K562 (cell line): ENCODE data around the gene SOX30. TPM values are rescaled to one million over a fixed set of nuclear protein-coding genes. Genes with fewer than 3 reads are reported as not detected.

Experiments
- ATAC-seq: fragments of 200-7000 bp; cut with Tn5 transposase; 3 replicates; pipeline ENCODE4 v1.9.1; 2020; ENCODE audit warnings: moderate library complexity
- BruUV-seq: library from RNA; stranded (reverse); fragments of 400-500 nt; replicated peaks from 2 replicates; lab custom pipeline; 2021; lab: Mats Ljungman, UMichigan
- CTCF ChIA-PET: fragments of 300-600 bp; formaldehyde crosslinking; extraction: SDS; loops from one replicate; lab custom pipeline; 2021; ENCODE audit warnings: low intra/inter-chr PET ratio; lab: Yijun Ruan, JAX
- POLR2A ChIA-PET: fragments of 300-600, 350-650 bp; sonication (Branson Sonifier 250); formaldehyde crosslinking; extraction: SDS; loops from one replicate; lab custom pipeline; 2021; ENCODE audit warnings: antibody characterized with exemption, inconsistent platforms; lab: Yijun Ruan, JAX
- DNase-seq, 4 experiments: peaks; one replicate each; pipeline versions ENCODE4 v3.0.0 to v3.0.0-alpha.2; 2011 to 2018; ENCODE audit warnings: low spot score in 3 of 4, mixed read lengths in 3 of 4; ENCODE audit errors: extremely low read depth in 1 of 4
- FAIRE-seq: peaks from 2 replicates; lab custom pipeline; 2011; peaks lifted over from hg19 to GRCh38; lab: Jason Lieb, UNC
- H2AFZ ChIP-seq: 2 replicates; pipeline ENCODE4 v1.6.0; 2011; ENCODE audit warnings: low read depth, low read length, control low read depth, inconsistent platforms
- H3K27ac ChIP-seq: fragments of 200-600 bp; 3 replicates; pipeline ENCODE4 v1.8.0; 2011; ENCODE audit warnings: low read depth, mild to moderate bottlenecking, control low read depth, inconsistent platforms, low read length, moderate library complexity, mixed read lengths; ENCODE audit errors: extremely low read depth
- H3K27me3 ChIP-seq, 2 experiments: fragments of 300-600 bp in 1 of 2; 2 replicates in 1 of 2; 3 replicates in 1 of 2; pipeline versions ENCODE4 v1.6.0 to v1.8.0; 2011; ENCODE audit warnings: inconsistent platforms in 2 of 2, low read length in 2 of 2, mild to moderate bottlenecking in 1 of 2, mixed read lengths in 1 of 2, moderate library complexity in 1 of 2; ENCODE audit not compliant: control insufficient read depth in 2 of 2, insufficient read depth in 2 of 2
- H3K36me3 ChIP-seq: fragments of 300-600 bp; 3 replicates; pipeline ENCODE4 v1.8.0; 2011; ENCODE audit warnings: mild to moderate bottlenecking, low read length, inconsistent platforms; ENCODE audit not compliant: control insufficient read depth, insufficient read depth
- H3K4me1 ChIP-seq, 2 experiments: fragments of 200-600 bp in 1 of 2; replicated peaks in 1 of 2; 2 replicates in 1 of 2; 3 replicates in 1 of 2; pipeline versions ENCODE4 v1.5.1 to v1.8.0; 2011; ENCODE audit warnings: inconsistent platforms in 2 of 2, low read length in 2 of 2, mild to moderate bottlenecking in 1 of 2, mixed read lengths in 1 of 2, moderate library complexity in 1 of 2; ENCODE audit not compliant: control insufficient read depth in 2 of 2, insufficient read depth in 2 of 2
- H3K4me2 ChIP-seq: 2 replicates; pipeline ENCODE4 v1.6.1; 2011; ENCODE audit warnings: low read length, control low read depth, inconsistent platforms, mixed read lengths; ENCODE audit not compliant: insufficient read depth
- H3K4me3 ChIP-seq: fragments of 200-600 bp; sonication (generic), shearing (Covaris generic); 2 replicates; pipeline ENCODE4 v1.5.1; 2016; ENCODE audit warnings: control low read depth, inconsistent platforms
- H3K79me2 ChIP-seq: fragments of 200-600 bp; 3 replicates; pipeline ENCODE4 v1.8.0; 2011; ENCODE audit warnings: low read length, inconsistent platforms; ENCODE audit not compliant: control insufficient read depth, insufficient read depth
- H3K9ac ChIP-seq, 2 experiments: 2 replicates each; pipeline versions ENCODE4 v1.6.0 to v1.6.1; 2011; ENCODE audit warnings: low read depth in 2 of 2, low read length in 2 of 2, control low read depth in 1 of 2, inconsistent platforms in 1 of 2, mild to moderate bottlenecking in 1 of 2, mixed read lengths in 1 of 2; ENCODE audit not compliant: insufficient read depth in 1 of 2
- H3K9me1 ChIP-seq: one replicate; pipeline ENCODE4 v1.6.0; 2011; ENCODE audit warnings: inconsistent platforms, mild to moderate bottlenecking, low read length, moderate library complexity; ENCODE audit not compliant: control insufficient read depth, insufficient read depth
- H3K9me3 ChIP-seq: replicated peaks from 2 replicates; pipeline ENCODE4 v1.5.1; 2011; ENCODE audit warnings: low read depth, low read length, inconsistent platforms; ENCODE audit not compliant: control insufficient read depth, insufficient read depth
- H4K20me1 ChIP-seq: replicated peaks from 2 replicates; pipeline ENCODE4 v1.6.1; 2011; ENCODE audit warnings: low read length, inconsistent platforms, mixed read lengths; ENCODE audit not compliant: control insufficient read depth, insufficient read depth
- CCNT2 ChIP-seq: IDR thresholded peaks from 2 replicates; pipeline ENCODE4 v1.6.1; 2011; ENCODE audit warnings: borderline replicate concordance, low read depth, mild to moderate bottlenecking, moderate library complexity, mixed read lengths, low read length; ENCODE audit not compliant: insufficient read length; ENCODE audit errors: extremely low read depth
- GTF3C2 ChIP-seq: IDR thresholded peaks from 3 replicates; pipeline ENCODE4 v1.6.1; 2011; ENCODE audit warnings: borderline replicate concordance, mild to moderate bottlenecking, moderate library complexity; ENCODE audit not compliant: insufficient read length; ENCODE audit errors: extremely low read depth
- KAT7 ChIP-seq: sonication (generic); formaldehyde crosslinking; IDR thresholded peaks from 2 replicates; pipeline ENCODE4 v1.8.0; 2022; ENCODE audit warnings: missing genetic modification reagents, mild to moderate bottlenecking, borderline replicate concordance
- PURB ChIP-seq: sonication (generic); formaldehyde crosslinking; IDR thresholded peaks from 2 replicates; pipeline ENCODE4 v1.9.0; 2021; ENCODE audit warnings: low read depth, mild to moderate bottlenecking, missing genetic modification reagents
- SNRNP70 ChIP-seq: fragments of 200-400 bp; formaldehyde crosslinking; optimal IDR thresholded peaks from 2 replicates; pipeline ENCODE3; 2017; ENCODE audit warnings: low read depth, low read length
- ZNF140 ChIP-seq: fragments of 250-450 bp; sonication (Bioruptor Pico); IDR thresholded peaks from 2 replicates; pipeline ENCODE4 v1.8.0; 2021; ENCODE audit warnings: moderate library complexity, mild to moderate bottlenecking, inconsistent platforms
- ZNF282 ChIP-seq: sonication (generic); formaldehyde crosslinking; IDR thresholded peaks from 2 replicates; pipeline ENCODE4 v1.8.1; 2023; ENCODE audit warnings: missing genetic modification reagents
- ZNF699 ChIP-seq: fragments of 250-450 bp; sonication (Bioruptor Pico); IDR thresholded peaks from 2 replicates; pipeline ENCODE4 v1.8.0; 2021; ENCODE audit warnings: mild to moderate bottlenecking, moderate library complexity; ENCODE audit not compliant: insufficient replicate concordance
- ZNF77 ChIP-seq: fragments of 250-450 bp; sonication (Bioruptor Pico); IDR thresholded peaks from 2 replicates; pipeline ENCODE4 v1.5.0; 2020
- ZNF830 ChIP-seq: fragments of 250-450 bp; sonication (Bioruptor Pico); IDR thresholded peaks from 2 replicates; pipeline ENCODE4 v1.5.0; 2021; ENCODE audit warnings: mild to moderate bottlenecking
- WGBS: fragments of 100-300 bp; shearing (Covaris generic); methylation state at CpG from one replicate; pipeline ENCODE4 v1.1.6; 2016; ENCODE audit warnings: low coverage, mixed read lengths; ENCODE audit not compliant: insufficient coverage; ENCODE audit errors: missing lambda C conversion rate; 5-methylcytosine and 5-hydroxymethylcytosine counted together
- in situ Hi-C: fragments of 300-500 bp; cut with MboI; formaldehyde crosslinking; loops from 4 replicates; pipeline ENCODE4 v1.15.0; 2018; ENCODE audit warnings: inconsistent platforms, mixed read lengths
- intact Hi-C: fragments of 100-400 bp; cut with micrococcal nuclease; formaldehyde crosslinking; loops from 2 replicates; pipeline ENCODE4 v1.14.2; 2022
- polyA plus RNA-seq, 8 experiments: library from polyadenylated mRNA; depleted of rRNA in 4 of 8; stranded (reverse) in 5 of 8; unstranded in 3 of 8; fragments of >200 nt; fragmentation: Nextera tagmentation in 2 of 8; fragmentation: Illumina TruSeq in 1 of 8; extraction: Ambion mirVana in 2 of 8; extraction: Trizol in 1 of 8; gene quantifications; 2 replicates each; pipeline versions ENCODE4 v1.2.1 to v1.2.3, GENCODE V29; 2011 to 2014; ENCODE audit warnings: inconsistent platforms in 1 of 8, missing spikeins in 1 of 8
- total RNA-seq, 7 experiments: library from RNA; depleted of rRNA in 6 of 7; stranded (reverse); fragments of >200 nt in 6 of 7; fragmentation: Illumina TruSeq in 2 of 7; extraction: Trizol in 2 of 7; gene quantifications; 2 replicates each; pipeline versions ENCODE4 v1.2.1 to v1.2.3, GENCODE V29; 2011 to 2021; ENCODE audit warnings: low replicate concordance in 1 of 7
- TF ChIP-seq, protein P1 (sequence below), 2 experiments: fragments of 450-650 bp in 1 of 2; IDR thresholded peaks; 2 replicates each; pipeline ENCODE4 v1.6.1; 2011 to 2017; ENCODE audit warnings: low read depth in 2 of 2, antibody characterized with exemption in 1 of 2, borderline replicate concordance in 1 of 2, low read length in 1 of 2, mild to moderate bottlenecking in 1 of 2, mixed read lengths in 1 of 2; ENCODE audit not compliant: control insufficient read depth in 1 of 2

SOX30 gene
- total and polyA plus RNA-seq, 9 of the 15 experiments (the other 6 are each of a cell fraction or from before 2014, with no cell fraction given) = not detected

DNA sequence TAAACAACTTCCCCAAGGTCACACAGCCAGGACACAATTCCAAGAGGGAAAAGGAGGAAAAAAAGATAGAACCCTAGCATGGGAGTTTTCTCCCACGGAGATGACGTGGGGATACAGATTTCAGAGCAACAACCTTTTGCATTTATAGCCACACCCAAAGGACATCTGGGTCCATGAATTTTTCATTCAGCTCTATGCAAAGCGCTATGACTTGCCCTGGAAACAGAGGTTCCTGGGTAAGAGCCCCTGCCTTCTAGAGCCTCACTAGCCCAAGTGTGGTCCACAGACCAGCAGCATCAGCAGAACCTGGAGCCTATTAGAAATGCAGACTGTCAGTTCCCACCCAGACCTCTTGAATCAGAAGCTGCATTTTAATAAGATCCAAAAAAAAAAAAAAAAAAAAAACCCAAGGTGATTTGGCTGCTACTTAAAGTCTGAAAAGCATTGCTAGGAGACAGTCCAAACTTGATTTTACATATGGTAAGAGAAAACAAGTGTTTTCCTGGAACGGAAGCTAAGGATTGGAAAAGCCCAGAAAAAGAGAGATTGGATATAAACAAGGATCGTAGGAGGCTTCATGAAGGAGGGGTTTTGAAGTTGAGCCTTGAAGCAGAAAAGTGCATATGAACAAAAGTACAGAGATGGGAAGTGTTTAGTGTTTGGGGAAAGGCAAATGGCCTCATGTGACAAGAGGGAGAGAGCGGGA, 59.0 kb downstream of the SOX30 start:
- 38% methylated on average over 6 of the region's 6 CpGs for WGBS

GRCh38 chr5:157592594-157592993, 59.6 kb downstream of the SOX30 start:
- Histone ChIP-seq H3K9ac (no peak overlapping the region), H3K79me2 (no peaks in the 10 kb centered on the region), H3K4me2 (no peak overlapping the region), H2AFZ (peak overlapping the region; percentile 26; the same call in 1 of the 2 replicates), H3K27me3 (no peaks in the 10 kb centered on the region), H3K9me3 (no peaks in the 10 kb centered on the region), H4K20me1 (no peaks in the 10 kb centered on the region), H3K4me3 (no peak overlapping the region), H3K27ac (no peak overlapping the region), H3K9me1 (no peaks in the 10 kb centered on the region), H3K4me1 (no peaks in the 10 kb centered on the region; a peak in 1 of 5 replicates), H3K36me3 (no peaks in the 10 kb centered on the region)
- no TSS peak for BruUV-seq
- in situ Hi-C loops = no loop called here
- no peak for FAIRE-seq
- ChIA-PET POLR2A (interaction anchor here (1.0 kb wide), 1 partner anchor 32 kb away, joined by 3 read pairs; no protein-coding TSS in a partner anchor), CTCF (interaction anchor here (0.5 kb wide), 1 partner anchor 47 kb away, joined by 3 read pairs; no protein-coding TSS in a partner anchor)
- intact Hi-C loops = no loop called here
- 8% methylated on average over 3 of the region's 3 CpGs for WGBS
- no peak for ATAC-seq
- no peak for DNase-seq
- TF ChIP-seq, protein P1, sequence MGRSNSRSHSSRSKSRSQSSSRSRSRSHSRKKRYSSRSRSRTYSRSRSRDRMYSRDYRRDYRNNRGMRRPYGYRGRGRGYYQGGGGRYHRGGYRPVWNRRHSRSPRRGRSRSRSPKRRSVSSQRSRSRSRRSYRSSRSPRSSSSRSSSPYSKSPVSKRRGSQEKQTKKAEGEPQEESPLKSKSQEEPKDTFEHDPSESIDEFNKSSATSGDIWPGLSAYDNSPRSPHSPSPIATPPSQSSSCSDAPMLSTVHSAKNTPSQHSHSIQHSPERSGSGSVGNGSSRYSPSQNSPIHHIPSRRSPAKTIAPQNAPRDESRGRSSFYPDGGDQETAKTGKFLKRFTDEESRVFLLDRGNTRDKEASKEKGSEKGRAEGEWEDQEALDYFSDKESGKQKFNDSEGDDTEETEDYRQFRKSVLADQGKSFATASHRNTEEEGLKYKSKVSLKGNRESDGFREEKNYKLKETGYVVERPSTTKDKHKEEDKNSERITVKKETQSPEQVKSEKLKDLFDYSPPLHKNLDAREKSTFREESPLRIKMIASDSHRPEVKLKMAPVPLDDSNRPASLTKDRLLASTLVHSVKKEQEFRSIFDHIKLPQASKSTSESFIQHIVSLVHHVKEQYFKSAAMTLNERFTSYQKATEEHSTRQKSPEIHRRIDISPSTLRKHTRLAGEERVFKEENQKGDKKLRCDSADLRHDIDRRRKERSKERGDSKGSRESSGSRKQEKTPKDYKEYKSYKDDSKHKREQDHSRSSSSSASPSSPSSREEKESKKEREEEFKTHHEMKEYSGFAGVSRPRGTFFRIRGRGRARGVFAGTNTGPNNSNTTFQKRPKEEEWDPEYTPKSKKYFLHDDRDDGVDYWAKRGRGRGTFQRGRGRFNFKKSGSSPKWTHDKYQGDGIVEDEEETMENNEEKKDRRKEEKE (IDR thresholded peaks at IDR 0.05; ENCODE audit: borderline replicate concordance in 1 of 2, control insufficient read depth in 1 of 2, low read depth in 2 of 2, low read length in 1 of 2) = no peak
- TF ChIP-seq ZNF282 (CRISPR knock-in tag) = no peak
- no peak for TF ChIP-seq ZNF830
- TF ChIP-seq ZNF77 (CRISPR knock-in tag) = no peak
- no peak for TF ChIP-seq GTF3C2

More for the DNA sequence above, 59.0 kb downstream of the SOX30 start:
- no peaks in the 10 kb centered on the region for H3K79me2 ChIP-seq
- no peaks in the 10 kb centered on the region for H3K27me3 ChIP-seq
- TF ChIP-seq CCNT2 (no peak), ZNF699 (CRISPR knock-in tag) (no peak), KAT7 (CRISPR knock-in tag) (no peak), SNRNP70 (no peak), PURB (CRISPR knock-in tag) (no peak), ZNF140 (CRISPR knock-in tag) (no peak)
- POLR2A ChIA-PET = interaction anchor here (1.0 to 1.4 kb wide), 2 partner anchors 15 to 31 kb away, joined by 3 read pairs; no protein-coding TSS in a partner anchor
- intact Hi-C loops (no loop called here), in situ Hi-C loops (no loop called here)
- H3K9ac ChIP-seq = no peak overlapping the region
- H3K4me2 ChIP-seq = no peak overlapping the region
- BruUV-seq = no TSS peak
- no peaks in the 10 kb centered on the region for H3K9me3 ChIP-seq
- CTCF ChIA-PET = no interaction called here
- H3K36me3 ChIP-seq = no peaks in the 10 kb centered on the region
- no peaks in the 10 kb centered on the region; a peak in 1 of 5 replicates for H3K4me1 ChIP-seq
- H3K27ac ChIP-seq = no peak overlapping the region
- DNase-seq (no peak), FAIRE-seq (no peak), ATAC-seq (no peak)
- H4K20me1 ChIP-seq = no peaks in the 10 kb centered on the region
- no peak overlapping the region for H3K4me3 ChIP-seq
- H3K9me1 ChIP-seq = no peaks in the 10 kb centered on the region
- H2AFZ ChIP-seq = no peak overlapping the region; the same call in 1 of the 2 replicates
